DMS 273 (cell line): Measurements from ENCODE around the gene RPLP2.

ENCODE experiments used
- DNase-seq: peaks from one replicate; lab custom pipeline; 2025; ENCODE audit not compliant: unreplicated experiment; lab: John Stamatoyannopoulos, UW

RPLP2 gene

GRCh38 chr11:846496-847098 is 36.8 kb downstream of the RPLP2 start:
- no peak for DNase-seq

- no peak for DNase-seq
Observed at GRCh38 chr11:847876-848275, 38.1 kb downstream of the RPLP2 start.

DNA sequence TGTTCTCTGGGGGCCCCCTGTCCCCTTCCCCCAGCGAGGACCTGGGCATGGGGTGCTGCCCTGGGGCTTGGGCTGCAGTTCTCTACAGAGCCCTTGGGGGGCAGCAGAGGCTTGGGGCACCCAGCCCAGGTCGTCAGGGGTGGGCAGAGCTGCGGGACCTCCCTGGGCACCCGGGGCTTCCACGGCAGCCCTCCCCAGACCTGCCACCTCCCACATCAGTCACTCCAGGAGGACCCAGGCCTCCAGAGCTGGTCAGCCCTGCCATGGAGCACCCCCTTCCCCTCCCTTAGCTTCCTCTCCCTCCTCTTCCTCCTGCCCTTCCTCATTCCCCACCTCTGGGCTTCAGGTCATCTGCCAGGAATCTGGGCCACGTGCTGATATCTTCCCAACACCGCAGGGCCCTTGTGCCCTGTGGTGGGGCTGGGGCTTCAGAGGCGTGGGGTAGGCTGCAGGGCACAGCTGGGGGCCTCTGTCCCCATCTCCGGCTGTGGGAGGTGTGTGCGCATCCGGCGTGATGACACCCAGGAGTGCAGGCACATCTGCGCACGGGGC is 38.7 kb downstream of the RPLP2 start:
- peak; percentile 59 for DNase-seq

- DNase-seq: peak; percentile 63
Observed at GRCh38 chr11:849104-849824, 39.5 kb downstream of the RPLP2 start.

DNA sequence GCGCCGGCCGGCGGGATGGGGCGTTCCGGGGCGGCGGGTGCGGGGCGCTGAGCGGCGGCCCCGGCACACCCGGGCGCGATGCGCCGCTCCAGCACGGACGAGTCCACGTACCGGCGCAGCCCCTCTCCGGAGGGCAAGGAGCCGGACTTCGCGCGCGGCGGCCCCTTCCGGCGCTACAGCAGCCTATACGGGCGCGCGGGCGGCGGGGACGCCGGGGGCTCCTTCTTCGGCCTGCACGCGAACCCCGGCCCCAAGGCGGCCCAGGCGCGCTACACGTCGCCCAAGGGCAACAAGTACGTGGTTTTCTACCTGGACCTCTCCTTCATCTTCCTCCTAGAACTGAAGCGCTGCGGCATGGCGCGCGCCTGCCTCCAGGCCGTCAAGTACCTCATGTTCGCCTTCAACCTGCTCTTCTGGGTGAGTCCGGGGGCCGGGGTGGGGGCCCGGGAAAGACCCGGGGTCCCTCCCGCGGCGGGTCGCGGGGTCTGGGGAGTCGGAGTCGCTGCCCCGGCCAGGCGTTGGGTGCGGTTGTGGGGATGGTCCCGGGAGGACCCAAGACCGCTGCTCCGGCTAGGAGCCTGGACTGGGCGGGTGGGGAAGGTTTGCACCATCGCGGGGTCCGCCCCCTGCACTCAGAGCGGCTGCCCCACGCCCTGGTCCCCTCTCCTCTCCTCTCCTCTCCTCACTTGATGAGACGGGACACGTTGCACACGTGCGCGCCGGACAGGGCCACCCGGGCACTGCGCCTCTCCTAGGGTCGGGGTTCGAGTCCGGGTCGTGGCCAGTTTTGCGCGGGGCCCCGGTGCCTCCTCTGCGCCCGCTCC is 40.4 kb downstream of the RPLP2 start:
- no peak for DNase-seq

- DNase-seq: peak; percentile 56
Observed at GRCh38 chr11:850775-851763, 41.3 kb downstream of the RPLP2 start.

DNA sequence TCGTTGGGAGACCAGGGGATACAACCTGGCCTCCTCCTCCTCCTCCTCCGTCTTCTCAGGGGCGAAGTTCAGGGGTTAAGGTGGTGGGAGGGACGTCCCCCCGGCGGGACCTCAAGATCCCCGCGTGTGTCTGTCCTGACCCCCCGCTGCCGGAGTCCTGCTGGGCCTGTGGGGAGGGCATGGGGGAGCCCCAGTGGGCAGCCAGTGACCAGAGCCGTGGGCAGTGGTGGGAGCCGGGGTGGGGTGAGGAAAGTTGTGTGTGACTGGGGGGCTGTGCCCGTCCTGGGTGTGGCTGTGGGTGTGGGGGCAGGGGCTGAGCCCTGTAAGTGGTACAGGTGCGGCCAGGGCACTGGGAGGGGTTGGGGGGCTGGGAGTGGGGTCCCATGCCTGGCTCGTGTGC is 43.0 kb downstream of the RPLP2 start:
- no peak for DNase-seq

DNA sequence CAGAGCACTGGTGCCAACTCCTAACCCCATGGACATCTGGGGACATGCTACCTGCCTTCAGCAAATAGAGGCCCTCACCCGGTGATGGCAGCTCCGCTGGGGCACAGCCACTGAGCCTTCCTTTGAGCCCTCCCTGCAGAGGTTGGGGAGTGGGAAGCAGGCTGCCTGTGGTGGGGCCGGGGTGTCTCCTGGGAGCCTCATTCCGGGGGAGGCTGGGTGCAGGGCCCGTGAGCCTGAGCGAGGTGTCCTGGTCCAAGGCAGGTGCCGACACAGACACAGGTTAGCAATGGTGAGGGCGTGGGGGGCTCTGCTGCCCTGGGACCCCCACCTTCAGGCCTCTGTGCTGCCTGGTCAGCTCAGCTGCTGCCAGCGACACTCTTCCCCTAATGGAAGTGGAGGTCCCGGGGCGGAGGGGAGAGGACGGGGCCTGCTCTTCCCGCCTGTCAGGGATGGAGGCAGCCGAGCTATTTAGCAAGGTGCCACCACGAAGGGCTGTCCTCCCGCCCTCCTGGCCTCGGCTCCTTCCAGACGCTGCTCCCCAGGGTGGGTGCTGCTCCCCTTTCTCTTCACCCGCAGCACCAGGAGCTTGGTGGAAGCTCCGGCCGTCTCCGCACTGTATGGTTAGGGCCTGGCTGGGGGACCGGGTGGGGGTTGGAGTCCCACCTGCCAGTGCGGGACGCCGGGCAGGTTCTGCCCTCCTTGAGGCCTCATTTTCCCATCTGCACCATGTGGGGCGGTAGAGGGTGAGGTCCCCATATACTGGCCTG is 44.1 kb downstream of the RPLP2 start:
- no peak for DNase-seq

- DNase-seq: no peak
Observed at GRCh38 chr11:854601-855329, 45.0 kb downstream of the RPLP2 start.

DNA sequence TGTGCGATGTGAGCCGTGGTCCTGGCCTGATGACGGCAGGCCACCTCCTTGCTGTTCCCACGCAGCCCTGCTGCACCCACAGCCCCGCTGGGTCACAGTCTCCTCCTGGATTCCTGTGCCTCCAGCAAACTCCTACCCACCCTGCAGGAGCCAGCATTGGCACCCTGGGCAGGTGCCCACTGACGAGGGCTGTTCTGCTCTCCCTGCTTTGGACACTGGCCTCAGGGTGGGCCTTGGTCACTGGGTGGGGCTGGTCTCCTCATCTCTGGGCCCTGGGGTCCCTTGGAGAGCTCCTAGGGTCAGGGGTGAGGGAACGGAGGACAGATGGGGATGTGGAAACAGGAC is 45.5 kb downstream of the RPLP2 start:
- no peak for DNase-seq

GRCh38 chr11:855796-856195 is 46.0 kb downstream of the RPLP2 start:
- DNase-seq: no peak

DNA sequence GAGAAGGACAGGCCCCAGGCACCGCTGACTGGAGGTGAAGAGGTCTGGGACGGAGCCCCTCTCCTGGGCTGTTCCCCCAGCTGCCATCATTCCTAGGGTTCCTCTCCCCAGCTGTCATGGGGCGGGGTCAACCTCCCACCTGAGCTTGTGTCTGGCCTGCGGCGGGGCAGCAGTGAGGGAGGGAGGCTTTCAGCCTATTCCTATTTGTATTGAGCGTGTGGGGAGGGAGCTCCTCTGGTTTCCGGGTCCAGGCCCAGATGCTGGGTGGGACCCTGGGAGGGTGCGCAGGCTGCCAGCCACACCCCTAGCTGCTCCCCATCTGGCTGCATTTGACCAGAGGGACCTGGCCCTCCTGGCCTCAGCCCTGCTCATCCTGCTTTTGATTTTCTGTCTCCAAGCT is 46.6 kb downstream of the RPLP2 start:
- peak; percentile 72 for DNase-seq

DNA sequence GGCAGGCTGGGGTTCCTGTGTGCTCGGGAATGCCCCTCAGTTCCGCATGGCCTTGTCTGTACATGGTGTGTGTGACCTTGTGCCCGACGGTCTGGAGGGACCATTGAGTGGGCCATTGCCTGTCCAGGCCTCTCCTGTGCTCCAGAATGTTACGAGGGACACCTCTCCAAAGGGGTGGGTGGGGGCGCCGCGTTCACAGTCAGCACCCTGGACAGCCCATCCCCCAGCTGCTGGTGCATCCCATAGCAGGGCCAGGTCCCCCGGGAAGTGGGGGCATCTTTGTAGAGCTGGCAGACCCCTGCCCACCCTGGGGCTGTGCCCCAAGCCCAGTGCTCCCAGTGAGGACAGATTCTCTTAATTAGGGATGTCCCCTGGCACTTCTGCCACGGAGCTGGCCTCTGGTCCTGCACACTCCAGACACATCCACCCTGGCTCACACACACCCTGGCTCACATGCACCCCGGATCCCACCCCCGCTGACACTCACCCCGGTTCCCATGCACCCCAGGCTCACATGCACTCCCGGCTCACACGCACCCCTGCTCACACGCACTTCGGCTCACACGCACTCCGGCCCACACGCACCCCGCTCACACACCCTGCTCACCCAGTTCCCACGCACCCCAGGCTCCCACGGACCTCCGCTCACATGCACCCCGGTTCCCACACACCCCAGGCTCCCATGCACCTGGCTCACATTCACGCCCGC is 48.4 kb downstream of the RPLP2 start:
- DNase-seq: no peak

- DNase-seq: no peak
Observed at GRCh38 chr11:858762-859339, 49.1 kb downstream of the RPLP2 start.

GRCh38 chr11:859394-860131 is 49.8 kb downstream of the RPLP2 start:
- peak; percentile 83 for DNase-seq

- DNase-seq: no peak
Observed at GRCh38 chr11:860234-861104, 50.7 kb downstream of the RPLP2 start.

DNA sequence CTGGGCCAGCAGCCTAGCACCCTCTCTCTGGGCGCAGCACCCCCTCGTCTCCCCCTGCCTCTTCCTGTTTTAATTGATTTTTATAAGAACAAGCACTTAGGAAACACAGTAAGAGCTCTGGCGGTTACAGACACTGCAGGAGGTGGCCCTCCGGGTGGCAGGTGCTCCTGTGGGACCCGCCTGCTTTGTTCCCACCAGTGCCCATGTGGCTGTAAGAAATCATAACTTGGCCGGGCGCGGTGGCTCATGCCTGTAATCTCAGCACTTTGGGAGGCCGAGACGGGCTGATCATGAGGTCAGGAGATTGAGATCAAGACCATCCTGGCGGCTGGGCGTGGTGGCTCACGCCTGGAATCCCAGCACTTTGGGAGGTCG is 51.3 kb downstream of the RPLP2 start:
- DNase-seq: no peak
